GM08714 (cell line): ENCODE data around the gene UVRAG.
"Not testable (repeated sequence)": the region's sequence is repeated elsewhere in the genome, so short reads cannot be mapped to it uniquely, and the experiment has no call there.

ENCODE experiments used
- H3K4me3 ChIP-seq: fragments of 200-500 bp; sonication (Bioruptor generic); 2 replicates; pipeline ENCODE4 v1.5.1; 2014; ENCODE audit warnings: mild to moderate bottlenecking, low read length, inconsistent platforms
- ZNF274 ChIP-seq: IDR thresholded peaks from 2 replicates; pipeline ENCODE4 v1.6.1; 2012; ENCODE audit warnings: mild to moderate bottlenecking, low read depth, low read length

Gene UVRAG

DNA sequence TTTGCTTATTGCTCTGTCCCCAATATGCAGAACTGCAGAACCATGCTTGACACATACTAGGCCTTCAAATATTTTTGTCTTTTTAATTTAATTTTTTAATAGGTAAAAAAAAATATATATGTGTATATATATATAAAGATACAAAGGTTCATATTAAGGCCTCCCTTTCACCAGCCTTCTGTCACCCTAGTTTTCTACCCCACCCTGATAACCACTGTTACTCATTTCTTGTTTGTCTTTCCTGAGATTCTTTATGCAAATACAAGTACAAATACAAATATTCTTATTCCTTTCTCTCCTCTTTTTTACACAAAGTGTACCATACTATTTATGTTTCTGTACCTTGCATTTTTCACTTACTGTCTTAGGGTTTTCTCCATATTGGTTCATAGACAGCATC is 43.0 kb downstream of the UVRAG start:
- no peak overlapping the region for H3K4me3 ChIP-seq
- TF ChIP-seq ZNF274, result no peak

DNA sequence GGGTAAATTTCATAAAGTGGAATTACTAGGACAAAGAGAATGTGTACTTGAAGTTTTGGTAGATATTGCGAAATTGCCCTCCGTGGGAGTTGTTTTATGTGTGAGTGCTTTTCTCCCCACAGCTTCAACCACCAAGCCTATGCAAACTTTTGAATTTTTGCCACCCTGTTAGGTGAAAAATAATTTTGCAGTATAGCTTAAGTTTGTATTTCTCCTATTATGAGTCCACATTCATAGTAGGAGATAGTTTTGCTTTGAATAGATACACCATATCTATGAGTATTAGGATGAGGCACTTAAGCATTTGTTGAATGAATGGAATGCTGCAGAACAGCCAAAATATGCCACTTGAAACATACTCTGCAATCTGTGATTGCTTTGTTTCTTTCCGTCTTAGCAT is 43.6 kb downstream of the UVRAG start:
- no peak for TF ChIP-seq ZNF274
- H3K4me3 ChIP-seq, result no peak overlapping the region

DNA sequence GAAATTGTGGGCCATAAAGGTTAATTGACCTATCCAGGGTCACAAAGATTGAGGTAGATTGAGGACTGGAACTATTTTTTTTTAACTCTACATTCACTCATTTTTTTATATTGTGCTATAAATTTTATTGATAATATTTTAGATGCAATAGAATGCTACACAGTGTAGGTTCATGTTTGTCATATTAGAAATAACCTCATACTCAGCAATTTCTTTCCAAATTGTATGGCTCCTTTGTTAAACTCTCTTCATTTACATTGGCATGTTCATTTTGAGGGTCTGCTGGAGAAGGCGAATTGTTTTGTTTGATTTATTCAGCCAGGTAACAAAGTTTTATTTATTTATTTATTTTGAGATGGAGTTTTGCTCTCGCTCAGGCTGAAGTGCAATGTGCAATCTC is 44.6 kb downstream of the UVRAG start:
- TF ChIP-seq ZNF274, result no peak
- no peak overlapping the region for H3K4me3 ChIP-seq

DNA sequence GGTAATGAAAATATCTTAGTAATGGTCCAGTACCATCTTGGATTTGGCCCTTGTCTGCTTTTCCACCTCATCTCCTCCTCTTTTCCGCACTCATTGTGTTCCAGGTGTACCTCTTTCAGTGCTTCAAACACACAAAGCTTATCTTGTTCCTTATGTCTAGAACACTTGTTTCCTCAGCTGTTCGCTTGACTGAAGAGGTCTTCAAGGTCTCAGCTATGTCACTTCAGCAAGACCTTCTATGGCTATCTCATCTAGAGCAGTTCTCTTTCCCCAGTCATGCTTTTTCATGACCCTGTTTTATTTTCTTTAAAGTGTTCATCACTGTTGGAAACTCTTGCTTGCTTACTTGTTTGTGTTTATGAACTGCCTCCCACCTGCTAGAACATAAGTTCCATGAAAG is 47.4 kb downstream of the UVRAG start:
- no peak for TF ChIP-seq ZNF274
- no peak overlapping the region for H3K4me3 ChIP-seq

GRCh38 chr11:75867778-75868374 is 52.9 kb downstream of the UVRAG start:
- H3K4me3 ChIP-seq, result no peak overlapping the region

DNA sequence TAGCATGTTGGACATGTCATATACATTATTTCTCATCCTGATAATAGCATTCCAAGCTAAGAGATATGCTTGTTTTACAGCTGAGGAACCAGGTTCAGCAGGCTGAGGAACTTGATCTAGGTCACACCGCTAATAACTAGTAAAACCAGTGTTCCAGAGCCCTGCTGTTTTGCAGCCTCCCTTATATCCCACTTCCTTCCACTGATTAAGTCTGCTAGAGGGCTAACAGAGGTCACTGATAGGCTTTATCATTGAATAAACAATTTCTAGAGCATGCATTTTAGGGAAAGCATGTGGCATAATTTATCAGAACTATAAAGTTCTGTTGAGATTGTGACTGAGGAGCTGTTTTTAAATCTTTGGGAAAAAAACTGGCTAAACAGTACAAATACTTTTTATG is 54.0 kb downstream of the UVRAG start:
- TF ChIP-seq ZNF274, result no peak
- H3K4me3 ChIP-seq, result no peak overlapping the region

More at GRCh38 chr11:75867778-75868374, 52.9 kb downstream of the UVRAG start:
- TF ChIP-seq ZNF274, result no peak

DNA sequence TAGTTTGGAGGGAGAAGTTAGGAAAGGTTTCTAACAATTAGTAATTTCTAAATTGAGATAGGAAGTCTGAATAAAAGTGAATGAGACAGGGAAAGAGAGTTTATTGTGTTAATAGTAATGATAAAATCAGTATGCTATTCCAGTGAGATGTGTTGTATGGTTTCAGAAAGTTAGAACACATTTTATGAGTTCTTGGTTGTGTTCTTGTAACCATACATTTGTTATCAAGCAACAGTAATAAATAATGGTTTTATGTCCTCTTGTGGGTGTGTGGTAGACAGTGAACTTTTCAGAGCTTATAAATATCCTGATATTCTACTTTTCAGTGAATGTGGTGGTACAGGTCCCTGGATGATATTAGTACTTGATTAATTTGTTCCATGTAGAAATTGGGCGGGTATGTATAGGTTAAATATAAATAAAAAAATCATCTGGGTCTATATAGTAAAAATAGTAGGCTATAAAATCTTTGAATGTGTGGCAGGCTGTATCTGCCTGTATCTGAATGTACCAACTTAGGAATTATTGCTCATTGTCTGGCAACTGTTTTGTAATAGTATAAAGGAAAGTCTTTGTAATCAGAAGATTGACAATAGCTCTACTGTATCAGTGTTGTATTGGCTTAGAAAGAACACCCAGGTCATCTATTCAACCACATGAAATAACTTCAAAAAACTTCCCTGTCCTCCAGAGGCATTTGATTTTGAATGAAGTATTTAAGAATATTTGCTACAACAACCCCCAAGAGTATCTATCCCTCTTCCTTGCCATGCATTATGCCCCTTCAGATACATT is 54.8 kb downstream of the UVRAG start:
- H3K4me3 ChIP-seq, result no peak overlapping the region

DNA sequence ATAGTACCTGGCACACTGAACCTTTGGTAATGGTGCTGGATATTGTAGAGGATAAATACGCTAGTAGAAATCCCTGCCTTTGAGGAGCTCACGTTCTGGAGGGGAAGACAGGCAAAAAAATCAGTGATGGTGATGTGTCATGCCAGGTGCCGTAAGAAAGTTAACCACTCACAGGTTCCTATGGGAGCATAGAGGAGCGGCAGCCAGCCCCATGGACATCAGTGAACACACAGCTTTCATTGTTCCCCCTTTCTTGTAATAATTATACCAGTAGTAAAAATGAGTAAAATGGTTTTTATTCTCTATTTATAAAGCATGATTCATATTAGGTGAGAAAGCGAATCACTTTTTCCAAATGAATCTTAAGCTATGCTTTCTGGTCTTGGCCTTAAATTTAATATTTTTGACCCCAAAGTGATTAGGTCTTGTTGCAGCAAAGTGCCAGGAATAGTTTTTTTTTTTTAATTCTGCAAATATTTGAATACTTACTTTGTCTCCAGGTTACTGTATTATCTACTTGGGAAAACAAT is 57.9 kb downstream of the UVRAG start:
- peak overlapping the region; percentile 71; the same call in 1 of the 2 replicates for H3K4me3 ChIP-seq
- no peak for TF ChIP-seq ZNF274

More for the DNA sequence above, 54.8 kb downstream of the UVRAG start:
- no peak for TF ChIP-seq ZNF274

GRCh38 chr11:75873417-75874221 is 58.6 kb downstream of the UVRAG start:
- peak overlapping the region; percentile 57; the same call in 1 of the 2 replicates for H3K4me3 ChIP-seq
- no peak for TF ChIP-seq ZNF274

GRCh38 chr11:75874684-75875341 is 59.8 kb downstream of the UVRAG start:
- peak overlapping the region; percentile 28; the same call in 1 of the 2 replicates for H3K4me3 ChIP-seq
- TF ChIP-seq ZNF274, result no peak

DNA sequence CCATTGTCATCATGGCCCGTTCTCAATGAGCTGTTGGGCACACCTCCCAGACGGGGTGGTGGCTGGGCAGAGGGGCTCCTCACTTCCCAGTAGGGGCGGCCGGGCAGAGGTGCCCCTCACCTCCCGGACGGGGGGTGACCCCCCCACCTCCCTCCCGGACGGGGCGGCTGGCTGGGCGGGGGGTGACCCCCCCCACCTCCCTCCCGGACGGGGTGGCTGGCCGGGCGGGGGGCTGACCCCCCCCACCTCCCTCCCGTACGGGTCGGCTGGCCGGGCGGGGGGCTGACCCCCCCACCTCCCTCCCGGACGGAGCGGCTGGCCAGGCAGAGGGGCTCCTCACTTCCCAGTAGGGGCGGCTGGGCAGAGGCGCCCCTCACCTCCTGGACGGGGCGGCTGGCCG is 62.3 kb downstream of the UVRAG start:
- H3K4me3 ChIP-seq, result not testable (repeated sequence)

DNA sequence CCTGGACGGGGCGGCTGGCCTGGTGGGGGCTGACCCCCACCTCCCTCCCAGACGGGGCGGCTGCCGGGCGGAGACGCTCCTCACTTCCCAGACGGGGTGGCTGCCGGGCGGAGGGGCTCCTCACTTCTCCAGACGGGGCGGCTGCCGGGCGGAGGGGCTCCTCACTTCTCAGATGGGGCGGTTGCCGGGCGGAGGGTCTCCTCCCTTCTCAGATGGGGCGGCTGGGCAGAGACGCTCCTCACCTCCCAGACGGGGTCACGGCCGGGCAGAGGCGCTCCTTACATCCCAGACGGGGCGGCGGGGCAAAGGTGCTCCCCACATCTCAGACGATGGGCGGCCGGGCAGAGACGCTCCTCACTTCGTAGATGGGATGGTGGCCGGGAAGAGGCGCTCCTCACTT is 62.9 kb downstream of the UVRAG start:
- H3K4me3 ChIP-seq, result not testable (repeated sequence)

GRCh38 chr11:75878933-75879332 is 63.9 kb downstream of the UVRAG start:
- TF ChIP-seq ZNF274, result no peak

GRCh38 chr11:75879737-75880136 is 64.7 kb downstream of the UVRAG start:
- H3K4me3 ChIP-seq, result no peak overlapping the region
- no peak for TF ChIP-seq ZNF274

More at GRCh38 chr11:75878933-75879332, 63.9 kb downstream of the UVRAG start:
- no peak overlapping the region for H3K4me3 ChIP-seq

DNA sequence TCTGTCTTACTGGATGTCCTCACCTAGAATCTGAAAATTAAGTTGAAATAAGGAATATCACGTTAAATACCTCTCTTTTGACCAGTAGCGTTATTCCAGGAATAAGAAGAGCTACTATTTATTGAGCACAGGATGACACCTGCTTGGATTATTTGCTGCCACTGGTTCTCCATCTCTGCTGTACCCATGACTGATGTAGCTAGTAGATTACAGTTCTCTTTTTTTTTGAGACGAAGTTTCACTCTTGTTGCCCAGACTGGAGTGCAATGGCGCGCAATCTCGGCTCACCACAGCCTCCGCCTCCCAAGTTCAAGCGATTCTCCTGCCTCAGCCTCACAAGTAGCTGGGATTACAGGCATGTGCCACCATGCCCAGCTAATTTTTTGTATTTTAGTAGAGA is 65.3 kb downstream of the UVRAG start:
- not testable (repeated sequence) for H3K4me3 ChIP-seq
